GM12872 (cell line): ENCODE measurements around the gene ZBBX.

Source experiments
- TF ChIP-seq, protein P1 (sequence below): IDR thresholded peaks from 3 replicates; pipeline ENCODE4 v1.5.1; 2011; ENCODE audit warnings: low read depth, mild to moderate bottlenecking, low read length, moderate library complexity; ENCODE audit not compliant: insufficient read depth

ZBBX gene

DNA sequence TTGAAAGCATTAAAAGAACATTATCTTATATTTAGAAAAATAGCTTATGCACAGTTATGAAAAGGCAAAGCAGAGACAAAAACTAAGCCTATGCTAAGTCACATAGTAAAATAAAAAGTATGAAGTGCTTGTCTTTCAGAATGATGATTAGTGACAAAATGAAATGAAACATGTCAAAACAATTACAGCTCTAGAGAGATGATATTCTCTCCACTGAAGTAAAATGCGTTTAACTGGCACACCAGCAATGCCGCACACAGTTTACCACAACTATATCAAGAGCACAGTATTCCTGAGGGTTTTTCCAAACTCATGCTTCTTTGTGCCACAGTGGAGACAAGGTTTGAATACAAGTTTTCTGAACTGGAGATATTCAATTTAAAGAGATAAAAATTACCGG lies 2.1 kb upstream of the ZBBX start:
- TF ChIP-seq, protein P1, sequence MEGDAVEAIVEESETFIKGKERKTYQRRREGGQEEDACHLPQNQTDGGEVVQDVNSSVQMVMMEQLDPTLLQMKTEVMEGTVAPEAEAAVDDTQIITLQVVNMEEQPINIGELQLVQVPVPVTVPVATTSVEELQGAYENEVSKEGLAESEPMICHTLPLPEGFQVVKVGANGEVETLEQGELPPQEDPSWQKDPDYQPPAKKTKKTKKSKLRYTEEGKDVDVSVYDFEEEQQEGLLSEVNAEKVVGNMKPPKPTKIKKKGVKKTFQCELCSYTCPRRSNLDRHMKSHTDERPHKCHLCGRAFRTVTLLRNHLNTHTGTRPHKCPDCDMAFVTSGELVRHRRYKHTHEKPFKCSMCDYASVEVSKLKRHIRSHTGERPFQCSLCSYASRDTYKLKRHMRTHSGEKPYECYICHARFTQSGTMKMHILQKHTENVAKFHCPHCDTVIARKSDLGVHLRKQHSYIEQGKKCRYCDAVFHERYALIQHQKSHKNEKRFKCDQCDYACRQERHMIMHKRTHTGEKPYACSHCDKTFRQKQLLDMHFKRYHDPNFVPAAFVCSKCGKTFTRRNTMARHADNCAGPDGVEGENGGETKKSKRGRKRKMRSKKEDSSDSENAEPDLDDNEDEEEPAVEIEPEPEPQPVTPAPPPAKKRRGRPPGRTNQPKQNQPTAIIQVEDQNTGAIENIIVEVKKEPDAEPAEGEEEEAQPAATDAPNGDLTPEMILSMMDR: no peak

DNA sequence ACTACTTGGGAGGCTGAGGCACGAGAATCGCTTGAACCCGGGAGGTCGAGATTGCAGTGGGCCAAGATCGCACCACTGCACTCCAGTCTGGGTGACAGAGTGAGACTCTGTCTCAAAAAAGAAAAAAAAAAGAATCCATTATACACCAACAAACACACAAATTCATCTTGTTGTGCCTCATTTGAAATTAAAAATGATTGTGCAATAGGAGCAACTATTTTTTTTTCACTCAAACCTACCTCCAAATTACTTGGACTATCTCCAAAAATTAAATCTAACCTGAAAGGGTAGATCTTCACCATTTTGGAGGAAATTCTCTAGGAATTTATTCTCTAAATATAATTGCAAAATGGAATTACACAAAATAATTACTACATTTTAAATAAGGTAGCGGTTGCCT lies 4.6 kb downstream of the ZBBX start:
- TF ChIP-seq, protein P1: no peak

DNA sequence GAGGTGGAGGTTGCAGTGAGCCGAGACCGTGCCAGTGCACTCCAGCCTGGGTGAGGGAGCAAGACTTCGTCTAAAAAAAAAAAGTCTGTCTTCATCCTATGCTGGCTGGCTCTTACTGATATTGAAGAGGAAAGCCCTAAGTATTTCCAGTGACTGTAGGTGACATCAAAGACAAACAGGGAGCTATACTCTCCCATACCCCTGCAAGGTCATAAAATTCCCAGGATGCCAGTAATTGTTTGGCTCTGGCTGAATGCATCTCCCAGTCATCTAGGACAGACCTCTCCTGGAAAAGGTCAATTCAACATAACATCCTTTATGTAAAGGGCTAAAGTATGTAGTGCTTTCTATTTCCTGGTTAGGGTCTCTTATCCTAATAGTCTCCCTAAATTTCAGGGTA lies 8.0 kb downstream of the ZBBX start:
- TF ChIP-seq, protein P1: no peak

DNA sequence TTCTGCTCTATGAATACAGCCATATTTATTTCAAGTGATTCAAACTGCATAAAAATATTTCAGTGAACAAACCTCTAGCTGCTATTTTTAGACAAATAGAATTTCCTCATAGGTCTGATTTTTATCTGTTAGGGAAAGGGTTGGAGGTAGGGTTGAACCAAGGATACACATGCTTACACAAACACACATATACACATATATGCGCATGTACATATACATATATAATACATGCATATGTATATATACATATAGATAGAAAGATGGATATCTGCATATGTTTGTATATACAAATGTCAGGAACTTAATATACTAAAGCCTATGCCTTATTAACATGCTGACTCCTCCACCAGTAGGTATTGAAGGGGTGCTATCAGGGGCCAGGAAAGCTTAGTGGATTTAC lies 18.1 kb downstream of the ZBBX start:
- TF ChIP-seq, protein P1: no peak

DNA sequence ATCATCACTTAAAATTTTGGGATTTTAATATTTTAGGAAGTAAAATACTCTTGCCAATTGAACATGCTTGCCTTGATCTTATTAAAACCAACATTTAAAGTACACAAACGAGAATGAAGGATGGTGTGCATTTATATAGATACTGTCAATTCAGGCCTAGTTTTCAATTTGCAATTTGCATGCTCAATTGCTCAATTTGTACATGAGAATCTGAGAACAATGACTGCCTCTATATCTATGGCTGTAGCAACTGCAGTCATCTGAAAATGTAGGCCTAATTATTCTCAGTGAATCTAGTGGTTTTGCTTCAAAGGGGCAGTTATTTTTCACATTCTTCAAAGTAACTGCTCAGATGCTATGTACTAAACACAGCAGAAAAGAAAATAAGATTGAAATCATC lies 18.8 kb downstream of the ZBBX start:
- TF ChIP-seq, protein P1: no peak

DNA sequence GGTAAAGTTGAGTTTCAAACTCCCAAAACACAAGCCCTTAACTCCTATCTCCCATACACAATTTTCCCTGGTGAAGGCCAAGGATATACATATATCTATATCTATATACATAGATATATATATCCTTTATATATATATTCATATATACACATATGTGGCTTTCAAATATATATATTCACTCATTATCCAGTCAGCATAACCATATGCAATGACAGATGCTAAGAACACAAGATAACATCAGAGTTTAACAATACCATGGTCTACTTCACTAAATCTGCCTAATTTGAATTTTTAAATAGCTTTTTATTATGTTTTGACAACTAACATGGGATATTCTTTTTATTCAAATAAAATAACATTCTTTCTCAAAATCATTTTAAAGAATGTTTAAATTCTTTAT lies 24.7 kb downstream of the ZBBX start:
- TF ChIP-seq, protein P1: no peak

DNA sequence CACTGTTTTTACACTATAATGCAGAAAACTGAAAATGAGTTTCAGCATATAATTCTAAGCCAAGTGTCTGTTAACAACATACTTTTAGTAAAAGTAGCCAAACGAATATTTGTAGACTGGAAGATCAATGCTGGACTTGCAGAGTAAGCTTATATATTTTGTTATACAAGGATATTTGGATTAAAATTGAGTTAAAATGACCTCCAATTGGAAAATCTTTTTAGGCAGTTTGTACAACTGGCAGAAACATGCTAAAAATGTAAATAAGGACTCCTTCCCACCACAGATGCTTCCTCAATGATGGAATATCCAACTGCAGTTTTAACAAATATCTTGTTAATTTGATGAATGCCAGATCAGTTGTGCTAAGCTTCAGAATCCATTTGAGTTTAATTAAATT lies 25.3 kb downstream of the ZBBX start:
- TF ChIP-seq, protein P1: no peak
